AG04449 (cell line): ENCODE measurements around the gene RPAP3.
A peak's percentile ranks its signal among the peaks of the same experiment; 100 is the strongest.

Experiments
- CTCF ChIA-PET: fragments of 350-600 bp; formaldehyde crosslinking; extraction: SDS; loops from one replicate; lab custom pipeline; 2021; ENCODE audit warnings: antibody characterized with exemption; lab: Yijun Ruan, JAX
- POLR2A ChIA-PET: fragments of 400-600, 350-600 bp; formaldehyde crosslinking; extraction: SDS; loops from one replicate; lab custom pipeline; 2020; ENCODE audit warnings: antibody characterized with exemption, inconsistent platforms; lab: Yijun Ruan, JAX
- DNase-seq: peaks from one replicate; pipeline ENCODE4 v3.0.0-alpha.2; 2010; ENCODE audit warnings: low read depth, low spot score
- H3K4me3 ChIP-seq: 2 replicates; pipeline ENCODE4 v1.5.1; 2011; ENCODE audit warnings: low read depth, mild to moderate bottlenecking, control low read depth, low read length
- TF ChIP-seq, protein P1 (sequence below): IDR thresholded peaks from one replicate; pipeline ENCODE4 v1.5.1; 2011; ENCODE audit warnings: mild to moderate bottlenecking, moderate library complexity, low read length, control low read depth, inconsistent platforms; ENCODE audit not compliant: insufficient read depth; ENCODE audit errors: missing control alignments

The RPAP3 gene

DNA sequence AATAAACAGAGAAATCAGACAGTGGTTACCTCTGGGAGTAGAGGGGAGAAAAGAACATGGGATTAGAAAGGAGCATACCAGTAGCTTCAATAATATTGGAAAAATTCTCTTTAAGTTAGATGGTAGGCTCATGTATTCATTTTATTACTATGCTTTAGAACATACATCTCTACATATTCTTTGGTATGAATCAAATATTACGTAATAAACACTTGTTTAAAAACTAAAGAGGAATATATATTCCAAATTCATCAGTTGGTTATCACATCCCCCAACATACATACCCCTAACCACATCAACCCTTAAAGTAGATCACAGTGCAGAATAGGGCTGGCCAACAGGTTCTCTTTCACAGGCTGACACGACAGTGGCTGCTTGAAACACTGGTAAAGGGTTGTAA lies 5.6 kb downstream of the RPAP3 start:
- TF ChIP-seq, protein P1, sequence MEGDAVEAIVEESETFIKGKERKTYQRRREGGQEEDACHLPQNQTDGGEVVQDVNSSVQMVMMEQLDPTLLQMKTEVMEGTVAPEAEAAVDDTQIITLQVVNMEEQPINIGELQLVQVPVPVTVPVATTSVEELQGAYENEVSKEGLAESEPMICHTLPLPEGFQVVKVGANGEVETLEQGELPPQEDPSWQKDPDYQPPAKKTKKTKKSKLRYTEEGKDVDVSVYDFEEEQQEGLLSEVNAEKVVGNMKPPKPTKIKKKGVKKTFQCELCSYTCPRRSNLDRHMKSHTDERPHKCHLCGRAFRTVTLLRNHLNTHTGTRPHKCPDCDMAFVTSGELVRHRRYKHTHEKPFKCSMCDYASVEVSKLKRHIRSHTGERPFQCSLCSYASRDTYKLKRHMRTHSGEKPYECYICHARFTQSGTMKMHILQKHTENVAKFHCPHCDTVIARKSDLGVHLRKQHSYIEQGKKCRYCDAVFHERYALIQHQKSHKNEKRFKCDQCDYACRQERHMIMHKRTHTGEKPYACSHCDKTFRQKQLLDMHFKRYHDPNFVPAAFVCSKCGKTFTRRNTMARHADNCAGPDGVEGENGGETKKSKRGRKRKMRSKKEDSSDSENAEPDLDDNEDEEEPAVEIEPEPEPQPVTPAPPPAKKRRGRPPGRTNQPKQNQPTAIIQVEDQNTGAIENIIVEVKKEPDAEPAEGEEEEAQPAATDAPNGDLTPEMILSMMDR: no peak
- POLR2A ChIA-PET: interaction anchor here (0.7 kb wide), 1 partner anchor 13 kb away, joined by 3 read pairs; no protein-coding TSS in a partner anchor
- CTCF ChIA-PET: no interaction called here
- no peak overlapping the region for H3K4me3 ChIP-seq
- DNase-seq: no peak

DNA sequence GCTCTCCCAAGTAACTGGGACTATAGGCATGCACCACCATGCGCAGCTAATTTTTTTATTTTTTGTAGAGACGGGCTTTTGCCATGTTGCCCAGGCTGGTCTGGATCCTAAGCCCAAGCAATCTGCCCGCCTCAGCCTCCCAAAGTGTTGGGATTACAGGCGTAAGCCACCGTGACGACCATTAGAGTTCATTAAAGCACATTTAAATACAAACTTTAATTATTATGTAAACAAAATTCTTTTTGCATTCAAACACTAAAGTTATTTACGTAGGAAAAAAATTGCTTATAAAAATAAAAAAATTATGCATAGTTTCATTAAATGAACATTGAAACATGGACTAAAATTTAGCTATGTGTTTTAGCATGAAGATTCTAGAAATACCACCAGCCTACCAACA lies 7.2 kb downstream of the RPAP3 start:
- DNase-seq: no peak
- CTCF ChIA-PET: interaction anchor here (1.2 to 2.2 kb wide), 3 partner anchors 47 to 666 kb away, joined by 3 to 6 read pairs (median 4); no protein-coding TSS in a partner anchor
- POLR2A ChIA-PET: no interaction called here
- H3K4me3 ChIP-seq: no peak overlapping the region
- TF ChIP-seq, protein P1: no peak

DNA sequence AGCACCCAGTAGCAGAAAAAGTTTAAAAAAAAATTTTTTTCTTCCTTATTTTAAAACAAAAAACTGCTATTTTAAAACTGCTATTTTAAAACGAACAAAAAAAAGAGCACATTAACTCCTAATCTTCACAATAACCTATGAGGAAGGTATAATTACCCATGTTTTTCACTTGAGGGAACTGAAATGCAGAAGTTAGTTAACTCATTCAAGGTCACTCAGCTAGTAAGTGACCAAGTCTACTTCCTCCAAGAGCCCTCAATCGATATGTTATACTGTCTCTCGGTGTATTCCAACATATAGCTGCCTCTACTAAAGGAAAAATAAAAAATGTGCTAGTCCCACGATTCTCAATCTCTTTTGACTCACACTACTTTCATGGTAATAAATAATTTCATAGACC lies 7.8 kb downstream of the RPAP3 start:
- ChIA-PET POLR2A (no interaction called here), CTCF (interaction anchor here (1.3 to 2.2 kb wide), 3 partner anchors 19 to 666 kb away, joined by 4 to 6 read pairs (median 5); no protein-coding TSS in a partner anchor)
- no peak for DNase-seq
- H3K4me3 ChIP-seq: no peak overlapping the region
- TF ChIP-seq, protein P1: no peak

DNA sequence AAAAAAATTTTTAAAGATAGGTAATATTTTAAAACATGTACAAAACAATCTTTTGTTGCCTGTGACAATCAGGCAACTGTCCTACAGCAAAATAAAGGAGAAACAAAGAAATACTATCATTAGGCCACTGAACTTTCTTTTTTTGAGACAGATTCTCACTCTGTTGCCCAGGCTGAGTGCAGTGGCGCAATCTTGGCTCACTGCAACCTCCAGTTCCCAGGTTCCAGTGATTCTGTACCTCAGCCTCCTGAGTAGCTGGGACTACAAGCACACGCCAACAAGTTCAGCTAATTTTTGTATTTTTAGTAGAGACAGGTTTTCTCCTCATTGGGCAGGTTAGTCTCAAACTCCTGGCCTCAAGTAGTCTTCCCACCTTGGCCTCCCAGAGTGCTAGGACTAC lies 16.6 kb downstream of the RPAP3 start:
- DNase-seq: no peak
- POLR2A ChIA-PET: no interaction called here
- TF ChIP-seq, protein P1: no peak
- H3K4me3 ChIP-seq: no peak overlapping the region
- CTCF ChIA-PET: interaction anchor here (1.2 to 8.0 kb wide), 2 partner anchors 12 to 655 kb away, joined by 3 to 122 read pairs; no protein-coding TSS in a partner anchor

DNA sequence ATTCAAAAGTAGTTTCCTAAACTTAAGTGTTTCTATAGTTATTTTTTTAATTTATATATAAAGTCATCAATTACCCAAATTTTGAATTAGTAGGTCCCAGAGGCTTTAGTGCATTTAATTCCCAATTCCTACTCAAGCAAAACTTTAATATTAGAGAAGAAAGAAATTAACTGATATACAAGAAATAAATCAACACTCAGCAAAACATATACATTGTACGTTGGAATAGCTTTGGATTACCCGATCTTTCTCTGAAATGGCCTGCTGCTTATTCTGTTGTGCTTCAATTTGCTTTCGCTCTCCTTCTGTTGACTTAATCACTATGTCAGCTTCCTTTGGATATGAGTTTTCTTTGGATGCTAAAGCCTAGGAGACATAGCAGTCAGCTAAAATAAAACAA lies 18.2 kb downstream of the RPAP3 start:
- CTCF ChIA-PET: interaction anchor here (1.1 to 8.0 kb wide), 18 partner anchors 8 to 745 kb away, joined by 3 to 122 read pairs (median 7); no protein-coding TSS in a partner anchor
- TF ChIP-seq, protein P1: no peak
- DNase-seq: no peak
- H3K4me3 ChIP-seq: no peak overlapping the region
- POLR2A ChIA-PET: no interaction called here

DNA sequence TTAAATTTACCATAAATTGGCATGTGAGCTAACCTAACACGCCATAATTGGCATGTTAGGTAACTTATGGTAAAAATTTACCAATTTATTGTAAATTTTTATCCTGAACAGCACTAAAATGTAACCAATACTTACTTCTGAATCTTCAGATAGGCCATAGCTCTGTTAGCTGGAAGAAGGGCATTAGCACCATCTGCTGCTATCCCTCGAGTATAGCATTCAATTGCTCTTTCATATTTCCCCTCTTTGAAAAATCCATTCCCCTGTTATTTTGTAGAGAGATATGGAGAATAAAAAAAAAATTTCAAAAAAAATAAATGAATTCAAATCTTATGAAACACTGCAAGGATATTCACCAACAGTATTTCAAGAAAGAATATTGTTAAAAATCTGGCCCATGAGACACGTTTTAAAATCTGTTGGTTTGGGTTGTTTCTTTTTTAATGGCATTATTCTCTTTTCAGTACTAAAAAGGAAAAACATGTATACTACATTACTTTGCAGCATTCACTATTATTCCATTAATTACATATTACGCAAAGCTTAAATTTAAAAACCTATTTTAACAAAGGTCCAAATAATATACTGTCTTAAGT lies 19.1 kb downstream of the RPAP3 start:
- H3K4me3 ChIP-seq: no peak overlapping the region
- TF ChIP-seq, protein P1: peak; percentile 63
- DNase-seq: peak; percentile 7
- POLR2A ChIA-PET: interaction anchor here (0.7 to 1.3 kb wide), 2 partner anchors 237 to 654 kb away, joined by 3 read pairs; no protein-coding TSS in a partner anchor
- CTCF ChIA-PET: interaction anchor here (1.0 to 8.0 kb wide), 29 partner anchors 9 to 744 kb away, joined by 3 to 122 read pairs (median 5); no protein-coding TSS in a partner anchor
